ENCODE results near the gene NFYA.

NFYA gene

GRCh38 chr6:41072836-41073202, at the start of gene NFYA:
Gene NFYA (plus strand): TSS chr6:41072974. CDS start chr6:41079090, 6,116 bp downstream.
- DNase-seq (ENCODE audit: low read depth, low spot score), result no peak

GRCh38 chr6:41023114-41023513, 49.7 kb upstream of the NFYA start:
- no peak for DNase-seq (ENCODE audit: low read depth, low spot score)

GRCh38 chr6:41025966-41026530, 46.7 kb upstream of the NFYA start:
- DNase-seq (ENCODE audit: low read depth, low spot score), result no peak

GRCh38 chr6:41027241-41027640, 45.5 kb upstream of the NFYA start:
- DNase-seq (ENCODE audit: low read depth, low spot score), result no peak

GRCh38 chr6:41027799-41028560, 44.8 kb upstream of the NFYA start:
- peak; percentile 21 for DNase-seq (ENCODE audit: low read depth, low spot score)

GRCh38 chr6:41028561-41029412, 44.0 kb upstream of the NFYA start:
- no peak for DNase-seq (ENCODE audit: low read depth, low spot score)

GRCh38 chr6:41032830-41033229, 39.9 kb upstream of the NFYA start:
- DNase-seq (ENCODE audit: low read depth, low spot score), result no peak

GRCh38 chr6:41033776-41034175, 39.0 kb upstream of the NFYA start:
- DNase-seq (ENCODE audit: low read depth, low spot score), result no peak

- DNase-seq (ENCODE audit: low read depth, low spot score), result no peak
Observed at GRCh38 chr6:41036186-41036585, 36.6 kb upstream of the NFYA start.

- DNase-seq (ENCODE audit: low read depth, low spot score), result no peak
Observed at GRCh38 chr6:41036601-41037000, 36.2 kb upstream of the NFYA start.

- DNase-seq (ENCODE audit: low read depth, low spot score), result no peak
Observed at GRCh38 chr6:41037107-41037900, 35.5 kb upstream of the NFYA start.

GRCh38 chr6:41038205-41038604, 34.6 kb upstream of the NFYA start:
- no peak for DNase-seq (ENCODE audit: low read depth, low spot score)

- DNase-seq (ENCODE audit: low read depth, low spot score), result no peak
Observed at GRCh38 chr6:41039060-41039998, 33.4 kb upstream of the NFYA start, which contains the start of gene UNC5CL. Gene UNC5CL (minus strand): TSS chr6:41039221. CDS start chr6:41035074, 4,147 bp downstream.

- DNase-seq (ENCODE audit: low read depth, low spot score), result no peak
Observed at GRCh38 chr6:41040101-41040939, 32.5 kb upstream of the NFYA start.

GRCh38 chr6:41040940-41041536, 31.7 kb upstream of the NFYA start:
- no peak for DNase-seq (ENCODE audit: low read depth, low spot score)

- no peak for DNase-seq (ENCODE audit: low read depth, low spot score)
Observed at GRCh38 chr6:41042226-41043055, 30.3 kb upstream of the NFYA start, which contains the start of gene TSPO2. Gene TSPO2 (plus strand): TSS chr6:41042467. CDS start chr6:41042986, 519 bp downstream.

GRCh38 chr6:41043151-41043550, 29.6 kb upstream of the NFYA start:
- DNase-seq (ENCODE audit: low read depth, low spot score), result no peak

GRCh38 chr6:41045664-41046063, 27.1 kb upstream of the NFYA start:
- DNase-seq (ENCODE audit: low read depth, low spot score), result no peak
